ENCODE measurements around the gene GATAD1. TPM values are rescaled to one million over a fixed set of nuclear protein-coding genes. Genes with fewer than 3 reads are reported as not detected.

The GATAD1 gene
- total and polyA plus RNA-seq, 2 of the 4 experiments (the other 2 are of a cell fraction): 9.3 to 15.2 TPM

GRCh38 chr7:92489634-92490033 is 42.4 kb downstream of the GATAD1 start:
- Histone ChIP-seq H3K14ac (replicated peaks; ENCODE audit: low read depth, low read length) (no peak overlapping the region), H4K5ac (ENCODE audit: low read depth, low read length) (no peak overlapping the region), H3K27me3 (ENCODE audit: control insufficient read depth, insufficient read depth, low read length) (no peaks in the 10 kb centered on the region), H3K9me1 (ENCODE audit: insufficient read depth, low read length) (peaks cover 4% of the 10 kb centered on the region; the same call in 1 of the 2 replicates), H2AK9ac (replicated peaks; ENCODE audit: low read depth, low read length, poor library complexity) (no peak overlapping the region), H3K4me2 (ENCODE audit: low read depth, low read length) (no peak overlapping the region), H3K36me3 (ENCODE audit: control insufficient read depth, insufficient read depth, low read length) (peaks cover 25% of the 10 kb centered on the region), H4K91ac (ENCODE audit: insufficient read depth, low read depth, low read length) (no peak overlapping the region), H2AK5ac (ENCODE audit: low read depth, low read length) (no peak overlapping the region), H2BK120ac (ENCODE audit: low read depth, low read length) (no peak overlapping the region), H3K56ac (ENCODE audit: extremely low read depth, insufficient read depth, low read length) (no peak overlapping the region), H3K4me1 (ENCODE audit: control insufficient read depth, insufficient read depth, low read length) (no peaks in the 10 kb centered on the region), H3K27ac (ENCODE audit: insufficient read depth, low read length) (no peak overlapping the region), H3K4ac (ENCODE audit: low read depth, low read length) (no peak overlapping the region), H3K23ac (ENCODE audit: low read depth, low read length) (no peak overlapping the region), H2BK5ac (ENCODE audit: low read depth, low read length, poor library complexity, severe bottlenecking) (no peak overlapping the region), H3K4me3 (ENCODE audit: insufficient read depth, low read depth, low read length) (no peak overlapping the region), H4K20me1 (ENCODE audit: insufficient read depth, low read length) (no peaks in the 10 kb centered on the region), H3K79me1 (ENCODE audit: low read depth in 1 of 2, low read length in 2 of 2) (no peaks in the 10 kb centered on the region), H3K9ac (ENCODE audit: low read depth, low read length) (no peak overlapping the region), H2BK15ac (ENCODE audit: low read depth, low read length) (no peak overlapping the region), H3K18ac (ENCODE audit: low read depth, low read length) (no peak overlapping the region), H3K9me3 (ENCODE audit: control insufficient read depth, insufficient read depth, low read length) (no peaks in the 10 kb centered on the region), H4K8ac (ENCODE audit: low read depth in 2 of 2, low read length in 2 of 2) (no peak overlapping the region), H2BK20ac (ENCODE audit: low read depth, low read length) (no peak overlapping the region), H2AFZ (replicated peaks; ENCODE audit: low read length, poor library complexity) (no peak overlapping the region)
- POLR2A ChIA-PET (ENCODE audit: unreplicated experiment): no interaction called here
- dilution Hi-C loops (cut with HindIII; ENCODE audit: low sequenced_read_pairs, unreplicated experiment) (no loop called here), in situ Hi-C loops (cut with MboI; ENCODE audit: low sequenced_read_pairs) (no loop called here), intact Hi-C loops (cut with micrococcal nuclease) (no loop called here)
- whole genome bisulfite sequencing, 2 experiments (ENCODE audit: extremely low coverage in 2 of 2, insufficient read length in 1 of 2): no CpG with 5 or more reads among the region's 1 CpG
- no TSS peak for BruUV-seq (replicated peaks)
- no peak for TF ChIP-seq CTCF (conservative IDR thresholded peaks at IDR 0.05; ENCODE audit: low read depth, low read length)
- TF ChIP-seq USF2 (IDR thresholded peaks at IDR 0.05; ENCODE audit: low read depth, low read length): no peak
- ATAC-seq (ENCODE audit: low read depth) (no peak; the same call in 1 of the 2 replicates), DNase-seq (peak; percentile 33)
- CTCF ChIA-PET: no interaction called here
